H1 (cell line): ENCODE measurements around the gene ORC6. TPM values are rescaled to one million over a fixed set of nuclear protein-coding genes. Genes with fewer than 3 reads are reported as not detected.

Source experiments
- ATF3 ChIP-seq: IDR thresholded peaks from 2 replicates; pipeline ENCODE4 v1.6.1; 2011; ENCODE audit warnings: low read depth, mild to moderate bottlenecking, low read length; ENCODE audit not compliant: insufficient read depth
- BACH1 ChIP-seq: IDR thresholded peaks from 2 replicates; pipeline ENCODE4 v1.6.1; 2012; ENCODE audit warnings: low read length, improper control_type of control experiment
- BCL11A ChIP-seq, 2 experiments: IDR thresholded peaks; one replicate each; pipeline ENCODE4 v1.6.1; 2011; ENCODE audit warnings: low read depth in 2 of 2, low read length in 2 of 2, mild to moderate bottlenecking in 2 of 2
- CBX8 ChIP-seq: fragments of 300-800, 300-1000 bp; sonication (generic); IDR thresholded peaks from 2 replicates; pipeline ENCODE4 v1.7.1; 2016; ENCODE audit warnings: low read depth, low read length, borderline replicate concordance
- CEBPB ChIP-seq: IDR thresholded peaks from 2 replicates; pipeline ENCODE4 v1.6.1; 2012; ENCODE audit warnings: low read depth, low read length
- CREB1 ChIP-seq: IDR thresholded peaks from 2 replicates; pipeline ENCODE4 v1.6.1; 2012; ENCODE audit warnings: inconsistent platforms
- CTCF ChIP-seq, 3 experiments: IDR thresholded peaks; 1 replicate in 2 of 3; 2 replicates in 1 of 3; pipeline versions ENCODE4 v1.5.1 to v1.6.1; 2011; ENCODE audit warnings: low read length in 3 of 3, mild to moderate bottlenecking in 3 of 3, inconsistent platforms in 2 of 3, low read depth in 1 of 3, moderate library complexity in 1 of 3; ENCODE audit not compliant: insufficient read depth in 1 of 3; ENCODE audit errors: control extremely low read depth in 1 of 3
- GABPA ChIP-seq: IDR thresholded peaks from 2 replicates; pipeline ENCODE4 v1.6.1; 2011; ENCODE audit warnings: mild to moderate bottlenecking, low read length, moderate library complexity, borderline replicate concordance; ENCODE audit not compliant: insufficient read depth
- JUN ChIP-seq: IDR thresholded peaks from 2 replicates; pipeline ENCODE4 v1.6.1; 2011; ENCODE audit warnings: low read depth, mild to moderate bottlenecking, improper control_type of control experiment, low read length
- POLR2AphosphoS5 ChIP-seq: IDR thresholded peaks from 2 replicates; pipeline ENCODE4 v1.6.1; 2011; ENCODE audit warnings: low read depth, low read length
- POU5F1 ChIP-seq: IDR thresholded peaks from 2 replicates; pipeline ENCODE4 v1.6.1; 2011; ENCODE audit warnings: low read depth, mild to moderate bottlenecking, low read length, moderate library complexity
- SIN3A ChIP-seq, 2 experiments: IDR thresholded peaks in 1 of 2; conservative IDR thresholded peaks in 1 of 2; 2 replicates each; pipeline ENCODE4 v1.6.1; 2011 to 2012; ENCODE audit warnings: low read length in 2 of 2, improper control_type of control experiment in 1 of 2, low read depth in 1 of 2, mild to moderate bottlenecking in 1 of 2
- SP4 ChIP-seq: IDR thresholded peaks from 2 replicates; pipeline ENCODE4 v1.6.1; 2012; ENCODE audit warnings: low read length, inconsistent platforms
- TAF1 ChIP-seq: IDR thresholded peaks from 2 replicates; pipeline ENCODE4 v1.6.1; 2011; ENCODE audit warnings: mild to moderate bottlenecking, low read depth, low read length
- TBP ChIP-seq: IDR thresholded peaks from 2 replicates; pipeline ENCODE4 v1.6.1; 2011; ENCODE audit warnings: low read depth, low read length, improper control_type of control experiment
- TCF12 ChIP-seq: IDR thresholded peaks from 2 replicates; pipeline ENCODE4 v1.6.1; 2011; ENCODE audit warnings: low read depth, mild to moderate bottlenecking, low read length
- TEAD4 ChIP-seq: IDR thresholded peaks from 2 replicates; pipeline ENCODE4 v1.6.1; 2012; ENCODE audit warnings: low read depth, low read length, inconsistent platforms, mixed read lengths
- polyA plus RNA-seq, 7 experiments: library from polyadenylated mRNA; depleted of rRNA in 3 of 7; stranded (reverse) in 5 of 7; unstranded in 2 of 7; fragments of >200 nt in 5 of 7; fragments of 200-250 nt in 2 of 7; gene quantifications; 1 replicate in 5 of 7; 2 replicates in 1 of 7; 4 replicates in 1 of 7; pipeline versions ENCODE4 v1.2.1 to v1.2.3, GENCODE V29; 2011 to 2013; ENCODE audit warnings: missing spikeins in 2 of 7, mixed read lengths in 2 of 7
- total RNA-seq: library from RNA; stranded (reverse); fragmentation: NEBNext Ultra II Directional; extraction: Animal tissue kit (Norgen Biotek cat#: 25700); gene quantifications from 2 replicates; pipeline ENCODE4 v1.2.1, GENCODE V29; 2021

ORC6 gene
- total and polyA plus RNA-seq, 2 of the 8 experiments (the other 6 are each of a cell fraction or from before 2014, with no cell fraction given): 41.8 to 67.4 TPM

GRCh38 chr16:46689365-46690280 is at the start of gene ORC6 (continued):
- TF ChIP-seq SIN3A (conservative IDR thresholded peaks at IDR 0.05 in 1 of 2, IDR thresholded peaks at IDR 0.05 in 1 of 2; ENCODE audit: low read depth in 1 of 2, low read length in 2 of 2) (no peak; a peak in 1 of 4 replicates), JUN (no peak), POU5F1 (no peak), POLR2AphosphoS5 (peak; percentile 82), TCF12 (no peak), GABPA (no peak), CEBPB (no peak), TEAD4 (no peak), BCL11A (IDR thresholded peaks at IDR 0.05; ENCODE audit: low read depth in 2 of 2, low read length in 2 of 2) (no peak), TBP (peak; percentile 90), CBX8 (no peak), SP4 (no peak; the same call in 1 of the 2 replicates), BACH1 (no peak), ATF3 (no peak), CTCF (IDR thresholded peaks at IDR 0.05; ENCODE audit: control extremely low read depth in 1 of 3, insufficient read depth in 1 of 3, low read depth in 1 of 3, low read length in 3 of 3) (peak; percentile 46 to 70 (median 54)), CREB1 (peak; percentile 51), TAF1 (peak; percentile 76)
